GM21619 (cell line): ENCODE measurements around the gene RBMS3.
"Not testable (repeated sequence)": the region's sequence is repeated elsewhere in the genome, so short reads cannot be mapped to it uniquely, and the experiment has no call there.

ENCODE experiments used
- ATAC-seq: cut with Tn5 transposase; IDR thresholded peaks from one replicate; pipeline ENCODE4 v1.9.1; 2021; ENCODE audit not compliant: unreplicated experiment

Gene RBMS3

DNA sequence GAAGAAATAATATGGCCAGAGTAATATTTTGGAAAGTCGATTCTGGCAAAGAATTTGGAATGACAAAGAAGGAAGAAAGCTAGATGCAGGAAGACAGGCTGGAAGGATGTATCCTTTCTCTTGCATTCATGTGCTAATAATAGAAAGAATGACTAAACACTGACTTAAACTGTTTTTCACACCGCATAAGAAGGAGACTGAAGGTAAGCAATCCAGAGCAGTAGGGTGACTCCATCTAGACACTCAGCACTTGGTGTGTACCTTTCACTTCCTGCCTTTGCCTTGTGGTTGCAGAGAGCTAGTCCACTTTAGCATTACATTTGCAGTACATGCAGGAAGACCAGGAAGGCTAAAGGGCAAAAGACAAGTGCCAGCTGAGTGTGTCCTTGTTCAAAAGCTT, 234.6 kb downstream of the RBMS3 start:
- no peak for ATAC-seq

DNA sequence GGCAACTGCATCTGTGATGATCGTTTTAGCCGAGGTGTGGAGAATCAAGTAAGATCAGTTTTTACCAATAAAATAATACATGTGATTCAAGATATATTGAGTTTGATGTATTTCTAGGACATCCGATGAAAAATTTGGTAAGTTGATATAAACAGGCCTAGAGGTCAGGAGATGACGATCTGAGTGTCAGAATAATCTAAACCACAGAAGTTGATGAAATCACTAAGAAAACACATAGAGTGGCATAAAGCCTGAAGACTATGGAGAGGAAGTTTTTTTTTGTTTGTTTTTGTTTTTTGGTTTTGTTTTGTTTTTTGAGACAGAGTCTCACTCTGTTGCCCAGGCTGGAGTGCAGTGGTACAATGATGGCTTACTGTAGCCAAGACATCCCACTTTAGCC, 235.3 kb downstream of the RBMS3 start:
- no peak for ATAC-seq

DNA sequence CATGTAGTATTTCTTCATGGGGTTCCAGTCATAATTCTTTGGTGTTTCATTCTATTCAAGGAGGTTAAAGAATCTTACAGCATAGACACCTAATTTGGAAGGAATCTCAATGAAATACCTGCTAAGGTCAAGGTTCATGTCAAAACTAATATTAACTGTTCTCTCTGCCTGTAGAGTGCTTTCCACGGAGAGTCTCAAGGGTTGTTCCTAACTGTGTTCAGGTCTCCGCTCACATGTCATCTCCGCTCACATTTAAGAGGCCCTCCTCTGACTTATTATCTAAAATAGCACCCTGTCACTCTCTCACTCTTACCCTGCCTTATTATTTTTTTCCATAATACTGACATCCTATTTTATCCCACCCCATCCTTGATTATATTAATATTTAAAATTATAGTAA, 239.9 kb downstream of the RBMS3 start:
- no peak for ATAC-seq

DNA sequence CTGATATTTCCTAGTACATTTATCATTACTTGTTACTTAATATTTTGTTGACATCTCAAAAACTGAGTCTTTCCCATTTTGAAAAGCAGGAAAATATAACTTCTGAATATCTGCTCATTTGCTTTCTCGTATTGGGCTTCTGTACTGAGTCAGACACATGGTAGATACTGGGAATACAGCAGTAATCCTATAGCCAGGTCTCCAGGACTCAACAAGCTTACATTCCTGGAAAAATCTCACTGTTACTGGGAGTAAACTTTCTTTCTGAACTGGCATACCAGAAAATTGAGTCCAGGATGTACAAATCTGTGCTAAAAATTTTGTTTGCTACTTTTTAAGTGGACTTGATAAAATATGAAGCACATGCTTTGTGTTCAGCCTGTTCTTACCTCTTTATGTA, 240.4 kb downstream of the RBMS3 start:
- no peak for ATAC-seq

DNA sequence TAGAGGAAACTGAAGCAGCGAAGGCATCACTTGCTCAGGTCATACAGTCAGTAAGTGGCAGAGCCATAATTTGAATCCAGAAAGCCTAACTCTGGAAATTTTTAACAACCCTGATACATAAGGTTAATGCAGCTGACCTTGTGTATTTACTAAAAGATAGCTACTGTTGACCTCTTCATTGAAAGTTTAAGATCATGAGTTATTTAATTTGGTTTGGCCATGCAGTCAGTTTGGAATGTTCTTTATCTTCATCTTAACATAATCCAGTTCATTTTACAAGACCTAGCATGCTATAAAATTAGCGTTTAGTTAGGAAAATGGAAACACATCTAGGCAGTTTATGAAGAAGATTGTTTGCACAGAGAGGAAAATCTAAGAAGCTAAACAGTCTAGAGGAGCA, 240.9 kb downstream of the RBMS3 start:
- no peak for ATAC-seq

DNA sequence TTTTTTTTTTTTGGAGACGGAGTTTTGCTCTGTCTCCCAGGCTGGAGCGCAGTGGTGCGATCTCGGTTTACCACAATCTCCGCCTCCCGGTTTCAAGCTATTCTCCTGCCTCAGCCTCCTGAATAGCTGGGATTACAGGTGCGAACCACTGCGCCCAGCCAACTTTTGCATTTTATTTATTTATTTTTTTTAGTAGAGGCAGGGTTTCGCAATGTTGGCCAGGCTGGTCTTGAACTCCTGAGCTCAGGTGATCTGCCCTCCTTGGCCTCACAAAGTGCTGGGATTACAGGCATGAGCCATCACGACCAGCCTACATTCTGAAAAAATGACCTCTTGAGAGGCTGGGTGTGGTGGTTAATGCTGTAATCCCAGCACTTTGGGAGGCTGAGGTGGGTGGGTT, 243.6 kb downstream of the RBMS3 start:
- ATAC-seq: not testable (repeated sequence)

DNA sequence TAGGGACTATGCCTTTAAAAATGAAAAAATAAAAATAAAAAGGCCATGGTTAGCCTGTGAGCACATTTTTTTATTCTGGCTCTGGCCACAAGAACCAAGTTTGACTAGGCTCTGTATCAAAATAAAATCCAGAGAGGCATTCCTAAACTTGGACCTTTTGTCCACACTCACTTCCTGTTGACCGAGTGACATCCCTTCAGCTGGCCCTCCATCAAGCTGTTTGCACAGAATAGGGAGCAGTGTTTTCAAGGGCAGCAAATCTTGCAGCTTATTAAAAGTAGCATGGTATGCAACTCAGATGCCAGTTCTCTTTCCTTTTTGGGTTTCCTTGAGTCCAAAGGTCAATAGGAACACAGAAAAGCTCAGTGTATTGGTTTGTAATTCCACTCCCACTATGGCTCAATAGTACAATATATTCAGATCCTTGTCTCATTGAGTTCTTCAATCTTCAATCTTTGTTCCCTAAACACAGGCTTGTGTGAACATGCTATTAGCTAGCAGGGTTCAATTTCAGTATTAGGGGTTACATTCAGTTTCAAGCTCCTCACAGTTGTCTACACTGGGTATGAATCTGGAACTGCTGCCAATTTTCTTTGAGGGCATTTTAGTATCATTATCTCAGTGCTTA, 244.5 kb downstream of the RBMS3 start:
- ATAC-seq: no peak

DNA sequence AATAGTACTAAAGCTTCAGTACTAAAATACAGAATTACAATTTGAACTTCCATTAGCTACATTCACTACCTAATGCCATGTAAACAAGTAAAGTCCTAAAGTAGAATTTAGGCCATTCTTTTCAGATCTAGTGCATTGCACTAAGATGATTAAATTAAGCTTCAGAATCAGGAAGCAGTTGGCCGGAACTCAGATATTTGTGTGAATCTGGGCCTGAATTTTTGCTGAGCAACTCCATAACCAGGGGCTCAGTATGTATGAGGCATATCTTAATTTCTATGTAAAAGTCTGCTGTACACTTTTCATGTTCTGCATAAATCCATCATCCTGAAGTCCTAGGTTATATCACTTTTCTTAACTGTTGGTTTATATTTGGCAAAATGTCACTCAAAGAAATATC, 246.4 kb downstream of the RBMS3 start:
- ATAC-seq: no peak

DNA sequence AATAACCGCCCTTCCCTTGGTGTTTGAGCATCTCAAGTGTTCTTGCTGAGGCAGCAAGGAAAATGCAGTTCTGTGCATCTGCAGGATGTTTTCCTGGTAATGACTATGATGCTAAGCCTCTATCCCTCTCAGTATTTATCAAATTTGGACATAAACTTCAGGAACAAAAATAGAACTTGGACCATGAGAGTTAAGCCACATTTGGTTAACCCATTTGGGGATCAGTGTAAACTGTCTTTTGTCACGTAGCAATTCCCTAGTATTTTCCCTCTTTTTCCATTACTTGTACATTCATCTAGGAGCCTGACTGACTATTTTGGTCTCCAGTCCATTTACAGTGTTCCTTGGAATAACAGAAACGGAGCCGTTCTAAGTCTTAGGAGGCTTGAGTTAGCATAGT, 250.8 kb downstream of the RBMS3 start:
- ATAC-seq: no peak

DNA sequence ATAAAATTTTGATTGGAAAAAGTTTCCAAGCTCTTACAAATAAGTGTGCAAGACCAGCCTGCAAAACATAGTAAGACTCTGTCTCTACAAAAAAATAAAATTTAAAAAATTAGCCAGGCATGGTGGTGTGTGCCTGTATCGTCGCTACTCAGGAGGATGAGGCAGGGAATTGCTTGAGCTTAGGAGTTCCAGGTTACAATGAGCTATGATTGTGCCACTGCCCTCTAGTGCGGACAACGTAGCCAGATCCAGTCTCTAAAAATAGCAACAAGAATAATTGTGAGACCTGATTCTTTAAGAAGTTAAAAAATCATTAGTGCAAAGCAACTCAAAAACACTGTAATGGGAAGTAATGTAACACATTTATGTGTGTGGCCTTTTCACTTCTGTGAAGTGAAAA, 251.6 kb downstream of the RBMS3 start:
- ATAC-seq: no peak

DNA sequence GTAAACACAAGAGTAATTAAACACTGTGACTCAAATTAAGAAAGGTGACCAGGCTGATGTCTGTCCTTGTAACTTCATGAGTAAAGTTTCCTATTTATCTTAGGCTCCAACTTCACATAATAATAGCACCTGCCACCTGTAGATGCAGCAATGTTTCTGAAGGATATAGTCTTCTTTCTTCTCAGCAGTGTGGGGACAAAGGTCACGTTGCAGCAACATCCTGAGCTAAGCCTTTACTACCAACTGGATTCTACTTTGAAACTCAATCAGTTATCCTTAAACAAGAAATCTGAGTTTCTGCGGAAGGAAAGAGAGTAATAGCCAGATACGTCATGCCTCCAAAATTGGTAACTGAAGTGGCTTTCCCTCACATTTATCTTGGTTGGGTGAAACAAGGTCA, 253.1 kb downstream of the RBMS3 start:
- no peak for ATAC-seq

DNA sequence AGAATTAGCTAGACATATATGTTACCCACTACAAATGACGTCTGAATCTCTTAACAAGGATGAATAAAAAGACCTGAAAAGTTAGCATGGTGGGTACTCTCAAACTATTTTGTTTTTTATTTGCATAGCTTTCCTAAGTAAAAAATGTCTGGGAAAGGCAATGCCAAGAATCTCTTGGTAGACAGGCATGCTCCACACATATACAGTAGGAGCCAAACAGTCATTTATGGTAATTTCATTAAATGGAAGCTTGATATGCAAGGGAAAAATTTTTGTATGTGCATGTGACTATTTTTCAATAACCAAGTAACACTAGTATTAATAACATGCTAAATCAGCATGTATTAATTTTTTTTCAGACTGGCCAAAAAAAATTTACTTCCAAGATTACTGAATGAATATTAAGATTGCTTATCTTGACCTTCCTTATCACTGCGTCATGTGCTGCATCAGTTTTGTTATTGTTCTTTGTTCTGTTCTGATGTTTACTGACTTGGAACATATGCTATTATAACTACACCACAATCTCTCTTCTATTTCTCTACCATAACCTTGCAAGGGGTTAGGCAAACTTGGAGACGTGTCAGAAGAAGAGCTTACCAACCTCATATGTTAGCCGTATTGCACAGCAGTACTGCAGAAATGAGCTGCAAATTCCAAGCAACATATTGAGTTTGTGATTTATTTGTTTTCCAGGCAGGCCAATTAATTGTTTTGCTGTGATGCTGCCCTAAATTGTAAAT, 255.3 kb downstream of the RBMS3 start:
- ATAC-seq: no peak

DNA sequence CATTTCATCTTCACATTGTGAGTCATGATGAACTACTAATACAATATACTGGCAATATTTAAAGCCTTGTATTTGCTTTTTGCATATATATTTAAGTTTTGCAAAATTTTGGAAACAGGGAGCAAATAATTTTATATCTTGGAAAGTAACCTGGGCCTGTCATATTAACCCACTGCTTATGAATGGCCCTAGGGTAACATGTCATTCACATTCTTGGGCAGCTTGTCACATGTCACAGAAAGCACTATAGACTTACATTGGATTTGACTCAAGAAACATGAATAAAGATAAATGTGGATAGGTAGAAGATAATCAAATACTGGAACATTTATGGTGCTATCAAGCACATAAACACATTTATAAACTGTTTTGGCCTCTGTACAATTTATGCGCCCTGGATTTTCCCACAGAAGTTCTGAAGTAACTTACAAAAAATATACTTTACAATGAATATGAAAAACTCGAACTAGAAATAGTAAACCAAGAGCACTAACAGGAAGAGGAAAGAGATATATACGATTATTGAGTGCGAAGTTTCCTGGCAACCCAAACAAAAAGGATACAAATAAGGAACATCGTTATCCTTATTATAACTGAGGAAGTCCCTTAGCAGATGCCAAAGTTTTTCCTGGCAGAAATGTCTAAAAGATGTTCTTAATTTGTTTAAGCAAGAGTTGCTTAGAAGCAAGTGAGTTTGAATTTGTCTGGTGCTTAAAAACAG, 257.2 kb downstream of the RBMS3 start:
- no peak for ATAC-seq

DNA sequence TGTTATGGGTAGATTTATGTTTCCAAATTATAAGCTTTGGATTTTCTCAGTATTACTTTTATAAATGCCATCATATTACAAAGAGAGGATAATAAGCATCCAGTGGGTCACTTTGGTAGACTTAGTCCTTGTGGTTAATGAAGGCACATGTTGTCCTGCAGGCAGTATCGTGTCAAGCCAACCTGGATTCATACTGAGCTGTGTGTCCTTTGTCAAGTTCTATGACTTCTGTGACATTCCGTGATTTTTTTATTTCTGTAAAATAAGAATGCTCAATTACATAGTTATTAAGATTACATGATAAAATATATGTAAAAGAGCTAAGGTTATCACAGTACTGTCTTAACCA, 257.7 kb downstream of the RBMS3 start:
- ATAC-seq: no peak

DNA sequence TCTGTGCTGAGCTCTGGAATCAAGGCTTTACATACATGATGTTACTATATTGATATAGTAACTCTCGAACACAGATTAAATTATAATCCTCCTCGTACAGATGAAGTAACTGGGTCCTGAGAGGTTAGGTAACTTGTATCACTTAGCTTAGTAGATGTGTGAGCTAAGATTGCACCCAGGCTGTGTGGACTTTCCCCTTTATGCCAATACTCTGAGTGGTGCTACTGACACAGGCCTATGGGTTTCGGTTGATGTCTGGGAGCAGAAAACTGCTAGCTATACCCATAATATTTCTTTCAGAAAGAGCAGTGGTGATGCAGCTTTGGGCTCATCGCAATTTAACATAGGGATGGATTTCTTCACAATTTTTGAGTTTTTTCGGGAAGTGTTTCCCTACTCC, 259.7 kb downstream of the RBMS3 start:
- no peak for ATAC-seq

DNA sequence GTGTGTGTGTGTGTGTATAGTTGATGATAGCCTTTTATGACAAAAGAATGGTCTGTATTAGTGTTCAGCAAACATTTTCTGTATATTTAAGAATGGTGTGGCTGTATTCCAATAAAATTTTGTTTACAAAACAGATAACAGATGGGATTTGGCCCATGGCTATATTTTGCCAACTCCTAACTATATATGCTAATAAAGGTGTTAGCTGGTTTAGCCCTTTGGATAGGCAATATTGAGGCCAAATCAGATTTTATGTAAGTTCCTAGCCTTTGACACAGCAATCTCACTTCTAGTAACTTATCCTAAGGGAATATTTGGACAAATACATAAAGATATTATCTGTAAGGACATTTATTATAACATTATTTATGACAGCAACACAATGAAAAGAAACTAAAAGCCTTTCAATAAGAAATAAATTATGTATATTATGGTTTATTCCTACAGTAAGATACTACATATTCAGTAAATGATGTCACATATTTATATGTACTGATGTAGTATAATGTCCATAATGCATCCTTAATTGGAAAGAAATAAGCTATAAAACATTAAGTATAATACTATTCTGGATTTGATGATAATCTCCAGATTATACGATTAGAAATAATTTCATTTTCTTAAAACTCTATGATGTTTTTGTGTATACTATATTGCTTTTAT, 264.0 kb downstream of the RBMS3 start:
- no peak for ATAC-seq

DNA sequence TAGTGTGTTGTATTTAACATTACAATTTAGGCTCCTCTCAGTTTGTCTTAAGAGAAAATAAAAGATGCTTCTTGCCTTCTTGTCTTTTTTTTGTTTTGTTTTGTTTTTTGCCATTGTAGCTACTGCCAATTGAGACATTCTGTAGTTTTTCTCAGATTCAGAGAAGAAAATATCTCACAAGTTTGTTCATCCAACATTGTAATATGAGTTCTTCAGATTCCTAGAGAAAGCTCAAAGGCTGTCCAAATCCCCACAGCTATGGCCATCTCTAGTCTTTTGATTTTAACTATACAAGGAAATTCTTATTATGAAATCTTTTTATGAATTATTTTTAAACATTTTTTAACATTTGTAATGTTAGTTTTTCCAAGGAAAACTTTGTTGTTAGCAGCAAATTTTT, 264.7 kb downstream of the RBMS3 start:
- no peak for ATAC-seq

DNA sequence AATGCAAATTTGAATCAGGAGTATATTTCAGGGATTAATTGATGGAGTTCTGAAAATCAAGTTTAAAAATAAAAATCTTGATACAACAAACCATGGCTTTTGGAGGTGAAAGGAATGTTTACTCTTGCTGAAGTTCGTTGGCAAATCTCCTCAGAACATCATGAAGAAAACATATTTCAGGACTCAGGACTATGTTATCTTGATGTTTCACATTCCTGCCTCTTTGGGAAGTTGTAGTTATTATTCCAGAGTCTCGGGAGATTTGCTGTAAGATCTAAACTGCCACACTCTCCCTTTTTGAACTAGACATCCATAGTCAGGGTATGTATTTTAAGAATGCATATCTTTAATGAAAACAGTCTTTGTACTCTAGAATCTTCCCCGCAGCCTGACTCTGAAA, 271.2 kb downstream of the RBMS3 start:
- ATAC-seq: no peak

DNA sequence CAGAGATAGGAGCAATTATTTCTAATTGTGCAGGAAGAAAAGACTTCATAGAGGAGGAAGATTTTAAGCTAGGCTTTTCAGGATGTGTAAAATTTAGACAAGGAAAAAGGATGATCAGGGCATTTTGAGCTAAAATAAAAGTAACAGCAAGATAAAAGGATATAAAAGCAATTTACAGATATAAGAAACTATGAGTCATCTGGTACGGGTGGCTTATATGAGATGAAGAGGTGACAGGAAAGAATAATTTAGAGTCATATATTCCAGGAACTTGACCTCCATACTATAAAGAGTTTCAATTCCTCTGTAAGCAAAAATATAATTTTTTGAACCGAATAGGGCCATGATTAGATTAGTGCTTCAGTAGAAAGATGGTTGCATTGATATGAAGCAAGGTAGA, 273.7 kb downstream of the RBMS3 start:
- no peak for ATAC-seq

DNA sequence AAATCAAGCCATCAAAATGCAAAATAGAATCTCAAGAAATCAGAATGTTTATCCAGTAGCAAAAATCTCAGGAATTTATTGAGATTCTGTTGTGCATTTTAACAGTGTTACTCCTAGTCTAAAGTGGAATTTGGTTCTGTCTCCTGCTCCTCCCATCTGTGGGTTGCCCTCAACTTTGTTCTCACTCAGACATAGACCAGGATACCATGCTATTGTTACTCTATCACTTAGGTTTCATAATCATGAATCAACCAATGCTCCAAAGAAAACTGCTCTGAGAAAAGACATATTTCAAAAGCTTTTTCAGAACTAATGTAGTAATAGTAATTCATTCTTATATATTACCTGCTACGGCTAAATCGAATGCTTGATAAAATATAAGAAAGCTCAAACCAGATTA, 274.7 kb downstream of the RBMS3 start:
- ATAC-seq: no peak

DNA sequence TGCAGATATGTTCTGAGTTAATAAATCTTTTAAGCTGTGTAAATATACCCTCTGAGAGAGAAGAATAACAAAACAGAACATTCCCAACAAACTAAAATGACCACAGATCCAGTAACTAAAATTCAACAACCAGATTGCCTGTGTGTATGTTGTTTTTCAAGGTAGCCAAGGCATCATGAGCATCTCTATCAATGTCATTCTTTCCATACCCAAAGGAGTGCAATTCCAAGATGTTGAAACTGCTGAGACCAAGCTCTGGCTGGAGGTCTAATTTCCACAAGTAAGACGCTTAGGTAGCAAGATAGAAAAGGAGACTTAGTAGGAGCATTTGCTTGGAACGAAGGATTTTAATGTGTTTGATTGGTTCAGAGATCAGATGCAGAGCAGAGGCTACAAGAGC, 276.3 kb downstream of the RBMS3 start:
- ATAC-seq: no peak

DNA sequence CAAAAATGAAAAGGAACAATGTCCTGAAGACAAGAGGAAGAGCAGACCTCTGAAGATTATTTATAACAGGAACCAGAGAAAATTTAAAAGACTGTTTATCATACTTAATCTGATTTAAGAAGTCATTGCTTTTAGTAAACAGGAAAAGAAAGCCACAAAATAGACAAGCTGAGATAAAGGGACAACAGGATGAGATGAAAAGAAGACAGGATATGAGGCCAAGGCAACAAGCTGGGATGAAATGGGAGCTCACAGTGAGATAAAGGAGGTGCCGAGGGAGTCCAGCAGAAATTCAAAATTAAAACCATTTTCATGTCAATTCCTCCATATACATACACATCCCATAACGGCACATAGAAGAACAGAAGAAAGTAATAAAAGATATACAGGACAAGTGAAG, 277.0 kb downstream of the RBMS3 start:
- ATAC-seq: no peak
